Breast epithelium (tissue), 4 donors: ENCODE measurements around the gene CCDC187. TPM values are rescaled to one million over a fixed set of nuclear protein-coding genes. Genes with fewer than 3 reads are reported as not detected.

Source experiments
- DNase-seq, 2 donors: peaks; one replicate each; pipeline ENCODE4 v3.0.0-alpha.2; 2019; ENCODE audit warnings: low spot score in 2 of 2
- H3K27ac ChIP-seq, 2 donors: fragments of 200-600 bp; sonication (generic) in 1 of 2; one replicate each; pipeline ENCODE4 v1.5.1; 2016 to 2019; ENCODE audit warnings: mild to moderate bottlenecking in 1 of 2
- H3K27me3 ChIP-seq, 2 donors: fragments of 200-600 bp; sonication (generic) in 1 of 2; one replicate each; pipeline versions ENCODE4 v1.5.1 to v1.6.0; 2017 to 2019; ENCODE audit warnings: control low read depth in 1 of 2, mild to moderate bottlenecking in 1 of 2
- H3K36me3 ChIP-seq: fragments of 200-600 bp; one replicate; pipeline ENCODE4 v1.5.1; 2019
- H3K4me1 ChIP-seq, 2 donors: fragments of 200-600 bp; sonication (generic); one replicate each; pipeline ENCODE4 v1.5.1; 2016 to 2019; ENCODE audit warnings: control low read depth in 1 of 2
- H3K4me3 ChIP-seq, 3 donors: fragments of 200-600 bp; sonication (generic); 1 replicate in 2 of 3; 2 replicates in 1 of 3; pipeline ENCODE4 v1.5.1; 2016 to 2019; ENCODE audit warnings: mild to moderate bottlenecking in 3 of 3, moderate library complexity in 2 of 3
- H3K9me3 ChIP-seq, 2 donors: fragments of 200-600 bp; sonication (generic) in 1 of 2; one replicate each; pipeline ENCODE4 v1.5.1; 2016 to 2019; ENCODE audit warnings: control low read depth in 1 of 2
- CTCF ChIP-seq, 3 donors: fragments of 450-650 bp; IDR thresholded peaks; one replicate each; pipeline ENCODE4 v1.5.1; 2016 to 2017; ENCODE audit warnings: antibody characterized with exemption in 3 of 3, mild to moderate bottlenecking in 3 of 3, moderate library complexity in 3 of 3
- POLR2A ChIP-seq: fragments of 450-650 bp; IDR thresholded peaks from one replicate; pipeline ENCODE4 v1.6.1; 2016; ENCODE audit warnings: antibody characterized with exemption, mild to moderate bottlenecking, moderate library complexity
- POLR2AphosphoS5 ChIP-seq, 3 donors: sonication (generic); formaldehyde crosslinking; IDR thresholded peaks; one replicate each; pipeline ENCODE4 v1.6.1; 2017; ENCODE audit warnings: antibody characterized with exemption in 3 of 3
- intact Hi-C: fragments of 100-400 bp; cut with DNase I; formaldehyde crosslinking; loops from one replicate; pipeline ENCODE4 v1.15.1; 2023; ENCODE audit warnings: low total_unique reads
- total RNA-seq, 3 donors: library from RNA; depleted of rRNA; stranded (reverse); fragments of >200 nt; gene quantifications; one replicate each; pipeline ENCODE4 v1.1.0, GENCODE V29; 2016

The CCDC187 gene
- total RNA-seq, 3 donors from 2014 or later: not detected

- Histone ChIP-seq H3K27ac (no peak overlapping the region), H3K9me3 (no peaks in the 10 kb centered on the region), H3K36me3 (no peaks in the 10 kb centered on the region), H3K4me1 (peaks cover 0 to 11% of the 10 kb centered on the region in 2 donors), H3K27me3 (peaks cover 0 to 6% of the 10 kb centered on the region in 2 donors), H3K4me3 (no peak overlapping the region)
- TF ChIP-seq CTCF (IDR thresholded peaks at IDR 0.05) (no peak), POLR2A (no peak)
- DNase-seq: no peak
- intact Hi-C loops: no loop called here
These were observed 56.4 kb downstream of the CCDC187 start for GRCh38 chr9:136247551-136247916.

- H3K27ac ChIP-seq: no peak overlapping the region
- TF ChIP-seq POLR2A: no peak
- TF ChIP-seq CTCF (IDR thresholded peaks at IDR 0.05): no peak
- TF ChIP-seq POLR2AphosphoS5 (IDR thresholded peaks at IDR 0.05): no peak
- DNase-seq: no peak
- H3K4me1 ChIP-seq: peaks cover 0 to 11% of the 10 kb centered on the region in 2 donors
- no peaks in the 10 kb centered on the region for H3K9me3 ChIP-seq
- intact Hi-C loops: no loop called here
- no peaks in the 10 kb centered on the region for H3K36me3 ChIP-seq
- H3K4me3 ChIP-seq: no peak overlapping the region
- H3K27me3 ChIP-seq: peaks cover 0 to 2% of the 10 kb centered on the region in 2 donors
These were observed 56.9 kb downstream of the CCDC187 start for GRCh38 chr9:136246849-136247550.

- peak within 1 kb of the TSS in 1 of 2 donors; percentile 21 for H3K27ac ChIP-seq
- TF ChIP-seq POLR2AphosphoS5 (IDR thresholded peaks at IDR 0.05) (no peak), CTCF (IDR thresholded peaks at IDR 0.05) (no peak), POLR2A (no peak)
- intact Hi-C loops: no loop called here
These were observed 58.4 kb downstream of the CCDC187 start, which contains the start of gene QSOX2 for GRCh38 chr9:136245219-136246150. Gene QSOX2 (minus strand): TSS chr9:136245812. CDS start chr9:136245803, 9 bp downstream.

GRCh38 chr9:136244969-136245218, 59.0 kb downstream of the CCDC187 start:
- H3K4me3 ChIP-seq: peak overlapping the region; percentile 73 to 78 (median 77)
- intact Hi-C loops: no loop called here
- H3K27me3 ChIP-seq: no peaks in the 10 kb centered on the region
- peaks cover 0 to 11% of the 10 kb centered on the region in 2 donors for H3K4me1 ChIP-seq
- no peaks in the 10 kb centered on the region for H3K9me3 ChIP-seq
- TF ChIP-seq POLR2A: no peak
- H3K36me3 ChIP-seq: no peaks in the 10 kb centered on the region
- DNase-seq: no peak
- H3K27ac ChIP-seq: no peak overlapping the region

More at GRCh38 chr9:136245219-136246150, 58.4 kb downstream of the CCDC187 start, which contains the start of gene QSOX2:
- Histone ChIP-seq H3K27me3 (peaks cover 0 to 2% of the 10 kb centered on the region in 2 donors), H3K9me3 (no peaks in the 10 kb centered on the region), H3K4me3 (peak within 1 kb of the TSS; percentile 73 to 78 (median 77)), H3K4me1 (peaks cover 0 to 11% of the 10 kb centered on the region in 2 donors), H3K36me3 (no peaks in the 10 kb centered on the region)
- DNase-seq: peak; percentile 66 to 77

GRCh38 chr9:136244122-136244968, 59.5 kb downstream of the CCDC187 start:
- Histone ChIP-seq H3K9me3 (no peaks in the 10 kb centered on the region), H3K27ac (no peak overlapping the region), H3K4me1 (peaks cover 0 to 11% of the 10 kb centered on the region in 2 donors), H3K36me3 (no peaks in the 10 kb centered on the region), H3K27me3 (no peaks in the 10 kb centered on the region), H3K4me3 (peak overlapping the region; percentile 73 to 78 (median 77))
- TF ChIP-seq POLR2AphosphoS5 (IDR thresholded peaks at IDR 0.05) (no peak), POLR2A (no peak), CTCF (IDR thresholded peaks at IDR 0.05) (no peak)
- DNase-seq: no peak
- intact Hi-C loops: no loop called here
